Stimulated activated CD8-positive, alpha-beta memory T cell treated with anti-CD3 and anti-CD28 coated beads, Interleukin-7, amount 100 ng/mL, for 24 hours (primary cell): ENCODE results near the gene TRDN.
"Not testable (repeated sequence)": the region's sequence is repeated elsewhere in the genome, so short reads cannot be mapped to it uniquely, and the experiment has no call there.

Experiments used
- DNase-seq: peaks from one replicate; pipeline ENCODE4 v3.0.0-alpha.2; 2020; ENCODE audit warnings: low read depth

Gene TRDN

GRCh38 chr6:123503619-123504018 lies 133.1 kb downstream of the TRDN start:
- DNase-seq: no peak

GRCh38 chr6:123497025-123497424 lies 139.7 kb downstream of the TRDN start:
- DNase-seq: no peak

DNA sequence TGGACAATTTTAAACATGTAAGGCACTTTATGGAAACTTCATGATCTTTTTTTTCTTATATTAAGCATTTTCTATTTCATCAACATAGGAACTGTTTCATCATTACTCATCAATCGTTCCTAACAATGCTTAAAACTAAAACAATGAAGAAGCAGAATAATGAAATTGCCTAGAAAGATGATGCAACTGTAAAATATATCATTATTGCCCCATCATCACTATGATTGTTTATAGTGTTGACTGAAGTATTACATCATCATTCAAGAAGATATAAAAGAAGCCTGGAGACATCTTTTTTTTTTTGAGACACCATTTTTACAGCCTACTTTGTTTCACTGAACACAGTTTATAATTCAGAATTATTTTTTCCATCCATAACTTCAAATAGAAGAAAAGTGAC lies 147.2 kb downstream of the TRDN start:
- no peak for DNase-seq

DNA sequence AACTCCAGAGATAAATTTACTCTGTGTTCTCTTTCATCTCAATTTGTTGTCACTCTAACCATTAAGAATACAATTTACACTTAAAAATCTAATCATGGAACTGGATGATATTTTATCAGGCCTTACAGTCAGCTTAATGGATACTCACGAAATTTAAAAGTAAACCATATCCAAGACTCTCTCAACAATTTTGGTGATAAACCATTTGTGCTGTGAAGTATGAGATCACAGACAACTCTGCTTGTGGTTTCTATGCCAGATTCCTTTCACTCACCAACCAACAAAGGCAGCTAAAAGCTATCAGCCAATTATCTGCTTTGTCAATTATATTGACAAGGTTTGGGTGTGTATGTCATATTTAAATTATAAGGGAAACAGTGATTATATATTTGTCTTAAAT lies 155.8 kb downstream of the TRDN start:
- DNase-seq: no peak

DNA sequence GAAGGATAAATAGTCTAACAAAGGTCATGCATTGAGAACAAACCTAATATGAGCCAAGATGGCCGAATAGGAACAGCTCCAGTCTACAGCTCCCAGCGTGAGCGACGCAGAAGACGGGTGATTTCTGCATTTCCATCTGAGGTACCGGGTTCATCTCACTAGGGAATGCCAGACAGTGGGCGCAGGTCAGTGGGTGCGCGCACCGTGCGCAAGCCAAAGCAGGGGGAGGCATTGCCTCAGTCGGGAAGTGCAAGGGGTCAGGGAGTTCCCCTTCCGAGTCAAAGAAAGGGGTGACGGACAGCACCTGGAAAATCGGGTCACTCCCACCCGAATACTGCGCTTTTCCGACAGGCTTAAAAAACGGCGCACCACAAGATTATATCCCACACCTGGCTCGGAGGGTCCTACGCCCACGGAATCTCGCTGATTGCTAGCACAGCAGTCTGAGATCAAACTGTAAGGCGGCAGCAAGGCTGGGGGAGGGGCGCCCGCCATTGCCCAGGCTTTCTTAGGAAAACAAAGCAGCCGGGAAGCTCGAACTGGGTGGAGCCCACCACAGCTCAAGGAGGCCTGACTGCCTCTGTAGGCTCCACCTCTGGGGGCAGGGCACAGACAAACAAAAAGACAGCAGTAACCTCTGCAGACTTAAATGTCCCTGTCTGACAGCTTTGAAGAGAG lies 164.6 kb downstream of the TRDN start:
- DNase-seq: not testable (repeated sequence)

DNA sequence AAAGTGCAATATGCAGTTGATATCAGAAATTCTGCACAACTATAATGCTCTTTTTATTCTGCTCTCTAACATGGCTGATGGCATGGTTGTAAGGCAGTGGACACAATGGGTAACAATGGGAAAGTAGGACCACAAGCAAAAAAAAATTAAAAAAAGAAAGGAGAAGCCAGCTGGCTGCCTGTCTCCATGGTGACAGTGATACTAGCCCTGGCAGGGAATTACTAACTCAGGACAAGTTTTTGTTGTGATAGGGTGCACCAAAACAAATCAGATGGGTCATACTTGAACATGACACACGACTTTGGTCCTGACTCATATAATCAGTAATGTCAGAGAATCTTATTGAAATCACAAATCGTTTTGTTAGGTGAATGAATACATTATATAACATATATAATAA lies 169.4 kb downstream of the TRDN start:
- no peak for DNase-seq

DNA sequence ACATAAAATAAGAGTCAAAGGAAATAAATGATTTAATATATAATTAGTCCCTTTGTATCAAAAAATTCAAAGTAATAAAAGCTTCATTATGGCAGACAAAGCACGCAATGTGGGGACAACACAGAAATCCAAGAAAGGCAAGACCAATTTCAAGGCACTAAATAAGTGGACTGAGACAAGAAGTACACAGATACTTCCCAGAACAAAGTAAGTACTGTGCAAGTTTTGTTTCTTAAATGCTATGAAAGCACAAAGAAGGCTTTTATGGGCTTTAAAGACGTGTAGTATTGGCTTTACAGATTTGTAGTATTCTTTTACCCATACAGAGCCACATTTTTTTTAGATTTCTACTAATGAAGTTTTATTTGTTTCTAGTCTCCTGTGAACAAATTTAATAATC lies 174.6 kb downstream of the TRDN start:
- no peak for DNase-seq

DNA sequence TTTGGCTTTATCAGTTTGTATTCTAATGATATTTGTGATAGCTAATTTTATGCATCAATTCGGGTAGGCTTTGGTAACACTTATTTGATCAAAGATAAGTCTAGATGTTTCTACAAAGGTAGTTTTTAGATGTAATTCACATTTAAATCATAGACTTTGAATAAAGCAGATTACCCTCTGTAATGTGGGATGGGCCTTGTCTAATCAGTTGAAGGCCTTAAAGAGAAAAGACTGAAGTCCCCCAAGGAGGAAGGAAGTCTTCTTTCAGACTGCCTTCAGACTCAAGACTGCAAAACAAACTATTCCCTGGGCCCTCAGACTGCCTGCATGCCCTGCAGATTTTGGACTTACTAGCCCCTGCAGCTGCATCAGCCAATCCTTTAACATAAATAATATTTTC lies 178.5 kb downstream of the TRDN start:
- no peak for DNase-seq

GRCh38 chr6:123456836-123457235 lies 179.9 kb downstream of the TRDN start:
- DNase-seq: no peak

- DNase-seq: no peak
These were observed 182.3 kb downstream of the TRDN start for GRCh38 chr6:123454448-123454847.

DNA sequence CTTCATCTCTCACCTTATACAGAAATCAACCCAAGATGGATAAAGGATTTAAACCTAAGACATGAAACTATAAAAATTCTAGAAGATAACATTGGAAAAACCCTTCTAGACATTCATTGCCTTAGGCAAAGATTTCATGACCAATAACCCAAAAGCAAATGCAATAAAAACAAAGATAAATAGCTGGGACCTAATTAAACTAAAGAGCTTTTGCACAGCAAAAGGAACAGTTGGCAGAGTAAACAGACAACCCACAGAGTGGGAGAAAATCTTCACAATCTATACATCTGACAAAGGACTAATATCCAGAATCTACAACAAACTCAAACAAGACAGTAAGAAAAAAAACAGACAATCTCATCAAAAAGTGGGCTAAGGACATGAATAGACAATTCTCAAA lies 183.7 kb downstream of the TRDN start:
- DNase-seq: not testable (repeated sequence)

GRCh38 chr6:123448306-123448884 lies 188.4 kb downstream of the TRDN start:
- no peak for DNase-seq

DNA sequence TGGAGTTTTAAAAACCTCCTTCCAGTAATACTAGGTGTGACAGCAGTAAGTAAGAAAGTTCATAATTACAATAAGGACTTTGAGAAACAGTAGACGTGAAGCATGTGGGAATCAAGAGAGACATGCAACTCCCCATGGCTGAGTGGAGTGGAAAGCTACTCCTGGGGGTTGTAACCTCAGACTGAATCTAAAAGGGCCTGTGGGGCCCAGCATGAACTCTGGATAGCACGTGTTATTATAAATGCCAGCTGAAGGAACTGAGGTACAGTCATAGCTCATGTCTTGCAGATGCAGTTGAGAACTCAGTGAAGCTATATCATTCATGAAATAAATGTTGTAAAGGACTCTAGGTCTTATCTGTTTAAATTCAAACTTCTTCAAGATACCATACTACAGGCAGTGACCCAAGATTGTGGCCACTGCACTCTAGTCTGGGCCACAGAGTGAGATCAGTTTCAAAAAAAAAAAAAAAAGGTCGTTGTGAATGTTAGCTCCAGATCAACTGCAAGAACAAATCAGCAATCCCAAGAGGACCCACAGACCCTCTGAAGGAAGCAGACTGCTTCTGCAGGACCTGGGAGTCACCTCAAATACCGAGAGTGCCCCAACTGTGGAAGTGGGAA lies 189.3 kb downstream of the TRDN start:
- no peak for DNase-seq

DNA sequence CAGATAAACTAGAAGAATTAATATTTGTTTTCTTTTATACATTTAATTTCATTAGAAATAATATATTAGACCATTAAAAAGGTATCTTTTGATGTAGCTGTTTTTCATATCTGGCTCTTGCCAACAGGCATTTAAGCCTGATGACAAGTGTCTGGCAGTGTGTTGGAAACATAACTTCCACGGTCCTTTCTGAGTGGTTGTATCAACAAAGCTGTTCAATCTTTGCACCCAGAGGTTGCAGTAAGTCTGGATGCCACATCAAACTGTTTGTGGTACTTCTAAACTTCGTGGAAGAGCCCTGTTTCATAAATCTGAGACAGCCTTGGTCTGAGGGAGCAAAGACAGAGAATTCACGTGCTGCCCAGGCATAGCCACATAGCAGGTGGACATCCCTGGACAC lies 197.4 kb downstream of the TRDN start:
- no peak for DNase-seq

GRCh38 chr6:123434186-123434585 lies 202.6 kb downstream of the TRDN start:
- DNase-seq: no peak

- no peak for DNase-seq
These were observed 205.8 kb downstream of the TRDN start for GRCh38 chr6:123430970-123431369.

DNA sequence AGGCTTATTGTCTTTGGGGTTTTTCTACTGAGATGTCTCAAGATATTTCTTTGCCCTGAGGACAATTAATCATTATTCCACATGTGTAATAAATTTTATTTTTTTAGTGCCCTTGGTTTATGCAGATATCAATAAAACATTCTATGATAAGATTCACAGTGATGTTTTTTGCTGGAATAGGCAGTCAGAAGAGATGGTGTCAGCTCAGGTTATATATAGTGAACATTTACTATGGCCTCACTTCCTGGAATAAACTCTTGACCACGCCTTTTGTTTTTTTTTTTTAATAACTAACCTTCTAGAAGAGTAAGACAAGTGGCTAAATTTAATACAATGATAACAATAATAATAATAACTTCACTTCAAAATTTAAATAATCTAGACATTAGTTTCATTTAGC lies 209.7 kb downstream of the TRDN start:
- no peak for DNase-seq

DNA sequence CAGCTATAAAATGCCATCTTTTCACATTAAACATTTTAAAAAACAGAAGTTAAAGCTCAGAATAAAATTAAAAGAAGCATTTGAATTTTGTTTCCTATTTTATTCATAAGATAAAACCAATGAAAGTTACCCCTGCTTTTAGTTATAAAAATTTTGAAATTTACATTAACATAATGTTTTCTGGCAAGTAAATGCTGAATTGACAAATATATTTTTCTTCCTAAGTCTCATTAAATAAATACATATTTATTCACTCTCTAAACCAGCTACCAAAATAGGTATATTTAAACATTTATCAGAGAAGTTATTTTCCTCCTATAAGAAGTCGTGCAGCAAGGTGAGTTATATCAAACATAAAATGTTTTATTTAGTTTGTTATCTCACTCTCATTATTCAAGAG lies 213.6 kb downstream of the TRDN start:
- no peak for DNase-seq

- no peak for DNase-seq
These were observed 216.2 kb downstream of the TRDN start for GRCh38 chr6:123420512-123420911.

DNA sequence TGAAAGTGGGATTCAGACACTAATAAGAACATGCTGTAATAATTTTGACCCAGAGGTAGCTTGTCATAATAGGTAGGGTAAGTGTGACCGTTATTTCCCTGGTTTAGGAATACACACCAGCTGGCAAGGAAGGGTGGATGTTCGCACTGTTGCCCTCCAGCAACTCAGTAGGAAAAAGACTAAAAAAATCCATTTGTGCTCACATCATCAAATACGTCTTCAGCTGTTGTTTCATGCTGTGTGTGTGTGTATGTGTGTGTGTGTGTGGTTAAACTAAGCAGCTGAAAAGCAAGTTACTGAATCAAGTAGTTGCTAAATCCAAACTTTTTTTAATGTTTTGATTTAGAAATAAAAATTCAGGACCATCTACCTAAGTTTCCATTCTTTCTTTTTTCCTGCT lies 218.7 kb downstream of the TRDN start:
- no peak for DNase-seq

- DNase-seq: no peak
These were observed 219.2 kb downstream of the TRDN start for GRCh38 chr6:123417535-123417934.

DNA sequence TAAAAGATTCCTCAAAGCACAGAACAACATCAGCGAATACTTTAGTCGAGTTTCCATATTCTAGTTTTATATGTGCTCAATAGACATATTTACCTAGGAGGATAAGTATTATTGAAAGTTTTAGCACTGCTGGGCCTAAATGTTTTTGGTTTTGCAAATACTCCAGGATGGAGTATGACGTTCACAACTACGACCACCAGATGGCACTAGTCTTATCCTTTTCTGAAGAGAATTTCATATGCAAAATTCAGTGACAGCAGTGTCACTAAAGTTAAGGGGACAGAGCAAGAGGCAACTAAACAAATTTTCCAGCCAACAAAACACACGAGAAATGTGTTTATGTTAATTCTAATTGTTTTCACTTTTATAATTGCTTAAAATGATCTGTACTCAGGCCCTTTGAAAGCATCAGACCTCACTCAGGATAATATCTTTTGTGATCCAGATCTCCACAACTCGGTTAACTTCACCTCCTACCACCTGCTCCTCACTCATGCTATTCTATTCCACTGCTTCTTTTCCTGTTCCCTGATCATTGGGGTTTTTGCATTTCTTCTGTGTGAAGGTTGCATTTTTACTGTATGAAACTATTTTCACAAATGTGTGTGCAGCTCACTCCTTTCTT lies 220.8 kb downstream of the TRDN start:
- DNase-seq: no peak

- DNase-seq: no peak
These were observed 231.8 kb downstream of the TRDN start for GRCh38 chr6:123404975-123405374.
